ENCODE measurements around the gene NMD3.

DNA sequence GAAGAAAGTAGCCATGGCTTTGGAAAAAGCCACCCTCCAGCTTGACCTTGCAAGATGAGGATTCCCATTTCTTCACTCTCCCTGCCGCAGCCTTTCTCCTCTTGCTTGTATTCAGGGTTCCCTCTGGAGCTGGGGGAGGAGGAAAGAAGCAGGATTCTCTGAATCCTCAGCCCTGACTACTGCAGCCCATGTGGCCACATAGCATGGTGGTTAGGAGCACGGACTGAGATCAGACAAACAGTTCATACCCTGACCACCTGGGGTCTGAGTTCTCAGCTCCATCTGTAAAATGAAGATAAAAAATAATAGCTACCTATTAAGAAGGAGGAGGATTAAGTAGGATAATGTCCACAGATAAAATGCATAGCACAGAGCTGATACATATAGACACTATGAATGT, 72.3 kb downstream of the NMD3 start:
- TF ChIP-seq EZH2 (IDR thresholded peaks at IDR 0.05; ENCODE audit: borderline replicate concordance) = no peak
- TF ChIP-seq, protein P1, sequence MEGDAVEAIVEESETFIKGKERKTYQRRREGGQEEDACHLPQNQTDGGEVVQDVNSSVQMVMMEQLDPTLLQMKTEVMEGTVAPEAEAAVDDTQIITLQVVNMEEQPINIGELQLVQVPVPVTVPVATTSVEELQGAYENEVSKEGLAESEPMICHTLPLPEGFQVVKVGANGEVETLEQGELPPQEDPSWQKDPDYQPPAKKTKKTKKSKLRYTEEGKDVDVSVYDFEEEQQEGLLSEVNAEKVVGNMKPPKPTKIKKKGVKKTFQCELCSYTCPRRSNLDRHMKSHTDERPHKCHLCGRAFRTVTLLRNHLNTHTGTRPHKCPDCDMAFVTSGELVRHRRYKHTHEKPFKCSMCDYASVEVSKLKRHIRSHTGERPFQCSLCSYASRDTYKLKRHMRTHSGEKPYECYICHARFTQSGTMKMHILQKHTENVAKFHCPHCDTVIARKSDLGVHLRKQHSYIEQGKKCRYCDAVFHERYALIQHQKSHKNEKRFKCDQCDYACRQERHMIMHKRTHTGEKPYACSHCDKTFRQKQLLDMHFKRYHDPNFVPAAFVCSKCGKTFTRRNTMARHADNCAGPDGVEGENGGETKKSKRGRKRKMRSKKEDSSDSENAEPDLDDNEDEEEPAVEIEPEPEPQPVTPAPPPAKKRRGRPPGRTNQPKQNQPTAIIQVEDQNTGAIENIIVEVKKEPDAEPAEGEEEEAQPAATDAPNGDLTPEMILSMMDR (IDR thresholded peaks at IDR 0.05; ENCODE audit: poor library complexity) = no peak

Data from hepatocyte (in vitro differentiated cells).